T-helper 17 cell (primary cell): Measurements from ENCODE around the gene DNAH3. TPM values are rescaled to one million over a fixed set of nuclear protein-coding genes. Genes with fewer than 3 reads are reported as not detected.
"Not testable (repeated sequence)": the region's sequence is repeated elsewhere in the genome, so short reads cannot be mapped to it uniquely, and the experiment has no call there.

Experiments
- ATAC-seq: fragments of 150-1000 bp; cut with Tn5 transposase; 2 replicates; pipeline ENCODE4 v1.10.0; 2021; ENCODE audit warnings: mild to moderate bottlenecking, moderate library complexity
- DNase-seq, 3 donors: peaks; one replicate each; pipeline versions ENCODE4 v3.0.0 to v3.0.0-alpha.2; 2020 to 2021
- H3K9me3 ChIP-seq: one replicate; pipeline ENCODE4 v1.7.0; 2013; ENCODE audit warnings: low read length, mild to moderate bottlenecking; ENCODE audit not compliant: control insufficient read depth, poor library complexity, severe bottlenecking
- H3K27ac Mint-ChIP-seq: one replicate; pipeline ENCODE4 v1.8.0; 2022; ENCODE audit warnings: mild to moderate bottlenecking, moderate library complexity, mixed read lengths
- H3K27me3 Mint-ChIP-seq: one replicate; pipeline ENCODE4 v1.8.0; 2022; ENCODE audit warnings: mixed read lengths
- H3K36me3 Mint-ChIP-seq: one replicate; pipeline ENCODE4 v1.8.0; 2022; ENCODE audit warnings: low read depth, mixed read lengths
- H3K4me1 Mint-ChIP-seq: one replicate; pipeline ENCODE4 v1.8.0; 2022; ENCODE audit warnings: mild to moderate bottlenecking, mixed read lengths
- H3K4me3 Mint-ChIP-seq: one replicate; pipeline ENCODE4 v1.8.0; 2022; ENCODE audit warnings: mild to moderate bottlenecking, moderate library complexity, mixed read lengths
- total RNA-seq, 4 donors: library from RNA in 2 of 4; stranded (reverse) in 2 of 4; gene quantifications; one replicate each; pipeline ENCODE4 v1.2.3 and lab custom pipeline; 2022 to 2026

DNAH3 gene
- total RNA-seq, 2 donors from 2014 or later: 0.10 TPM; not detected in 1

DNA sequence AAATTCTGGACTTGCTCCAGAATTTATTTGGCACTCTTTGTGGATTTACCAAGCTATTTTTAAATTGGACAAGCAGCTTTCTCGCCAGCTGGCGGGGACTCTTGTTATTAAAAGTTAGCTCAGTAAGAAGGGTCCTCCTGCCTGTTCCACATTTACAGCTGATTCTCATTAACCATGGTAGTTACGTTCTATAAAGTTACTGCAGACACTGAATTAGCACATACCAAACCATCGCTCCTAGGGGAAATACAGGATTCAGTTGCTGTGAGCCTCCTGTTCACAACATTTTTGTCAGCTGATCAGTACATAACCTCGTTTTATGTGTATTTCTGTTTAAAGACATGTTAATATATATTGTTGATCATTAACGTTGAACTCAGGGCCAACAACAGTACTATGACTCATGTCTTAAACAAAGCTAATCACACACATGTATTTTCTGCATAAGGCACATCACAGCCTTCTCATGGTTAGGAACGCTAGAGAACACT, 12.1 kb upstream of the DNAH3 start:
- Mint-ChIP-seq H3K27me3 (no peaks in the 10 kb centered on the region), H3K4me1 (peaks cover 18% of the 10 kb centered on the region), H3K4me3 (no peak overlapping the region), H3K36me3 (peaks cover 7% of the 10 kb centered on the region), H3K27ac (no peak overlapping the region)
- no peak for DNase-seq
- ATAC-seq: no peak
- H3K9me3 ChIP-seq: no peaks in the 10 kb centered on the region

DNA sequence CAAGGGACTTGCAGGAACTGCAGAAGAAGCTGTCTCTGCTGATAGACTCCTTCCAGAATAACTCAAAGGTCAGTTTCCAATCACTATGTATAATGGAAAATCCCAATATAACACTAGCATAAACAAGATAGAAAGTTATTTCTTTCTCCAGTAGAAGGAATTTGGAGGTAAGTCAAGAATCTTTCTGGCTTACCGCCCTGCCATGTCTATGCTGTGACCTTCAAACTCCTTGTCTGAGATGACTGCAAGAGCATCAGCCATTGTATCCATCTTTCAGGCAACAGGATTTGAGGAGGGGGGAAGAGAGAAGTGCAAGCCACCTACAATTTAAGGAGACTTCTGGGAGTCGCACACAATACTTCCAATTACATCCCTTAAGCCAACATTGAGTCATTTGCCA, 10.6 kb upstream of the DNAH3 start:
- no peaks in the 10 kb centered on the region for H3K9me3 ChIP-seq
- Mint-ChIP-seq H3K4me1 (peaks cover 18% of the 10 kb centered on the region), H3K4me3 (no peak overlapping the region), H3K36me3 (peaks cover 4% of the 10 kb centered on the region), H3K27ac (no peak overlapping the region), H3K27me3 (no peaks in the 10 kb centered on the region)
- no peak for ATAC-seq
- no peak for DNase-seq

DNA sequence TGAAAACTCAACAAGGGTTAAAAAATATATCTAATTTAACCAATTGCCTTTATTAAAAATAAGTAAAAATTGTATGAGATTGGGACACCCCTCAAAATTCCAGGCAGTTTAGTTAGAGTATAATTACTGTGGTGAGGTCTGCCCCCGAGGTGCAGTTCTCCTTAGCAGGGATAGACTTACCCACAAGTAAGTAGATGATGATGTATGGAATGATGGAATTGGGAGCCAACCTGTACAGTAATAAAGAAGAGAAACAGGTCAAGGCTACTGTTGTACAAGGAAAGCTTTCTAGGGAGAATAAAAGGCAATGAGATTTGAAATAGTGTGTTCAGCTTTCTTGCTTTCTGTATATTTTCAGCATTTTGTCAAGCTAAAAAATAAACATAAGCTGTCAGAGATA, 9.6 kb upstream of the DNAH3 start:
- DNase-seq (no peak), ATAC-seq (no peak)
- H3K4me3 Mint-ChIP-seq: no peak overlapping the region
- H3K4me1 Mint-ChIP-seq: peaks cover 18% of the 10 kb centered on the region
- peaks cover under 1% of the 10 kb centered on the region for H3K36me3 Mint-ChIP-seq
- H3K27ac Mint-ChIP-seq: peak overlapping the region; percentile 49
- no peaks in the 10 kb centered on the region for H3K9me3 ChIP-seq
- H3K27me3 Mint-ChIP-seq: no peaks in the 10 kb centered on the region

DNA sequence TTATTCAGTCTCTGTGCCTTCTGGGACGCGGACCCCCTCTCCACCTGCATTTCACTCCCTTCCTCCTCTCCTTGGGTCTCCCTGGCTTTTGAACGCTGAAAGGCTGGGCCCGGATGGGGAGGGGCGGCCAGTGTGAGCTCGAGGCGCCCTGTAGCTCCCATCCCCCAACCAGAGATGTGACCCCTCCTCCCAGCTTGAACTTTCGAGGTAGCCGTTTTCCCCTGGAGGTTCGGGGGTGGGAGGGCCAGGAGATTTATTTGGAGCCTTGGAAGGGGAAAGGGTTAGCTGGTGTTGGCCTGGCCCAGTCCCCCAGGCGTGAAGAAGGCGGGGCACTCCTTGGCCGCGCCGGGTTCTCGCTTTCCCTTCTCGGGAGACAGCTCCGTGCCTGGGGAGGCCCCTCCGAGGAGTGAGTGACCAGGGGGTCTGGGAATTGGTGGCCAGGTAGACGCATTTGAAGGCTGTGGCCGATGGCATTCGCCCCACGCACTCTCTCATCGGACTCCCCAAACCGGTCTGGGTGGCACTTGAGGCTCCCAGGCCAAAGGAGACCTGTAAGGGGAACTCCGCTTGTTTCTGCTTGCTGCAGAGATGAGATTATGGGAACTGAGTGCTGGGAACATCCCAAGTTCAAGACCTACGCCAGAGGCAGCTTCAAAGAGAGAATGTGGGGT, 8.8 kb upstream of the DNAH3 start:
- no peak for ATAC-seq
- Mint-ChIP-seq H3K4me3 (peak overlapping the region; percentile 97), H3K4me1 (peaks cover 18% of the 10 kb centered on the region), H3K36me3 (no peaks in the 10 kb centered on the region), H3K27ac (peak overlapping the region; percentile 49), H3K27me3 (no peaks in the 10 kb centered on the region)
- H3K9me3 ChIP-seq: no peaks in the 10 kb centered on the region
- DNase-seq: peak in 2 of 3 donors; percentile 10 to 13

DNA sequence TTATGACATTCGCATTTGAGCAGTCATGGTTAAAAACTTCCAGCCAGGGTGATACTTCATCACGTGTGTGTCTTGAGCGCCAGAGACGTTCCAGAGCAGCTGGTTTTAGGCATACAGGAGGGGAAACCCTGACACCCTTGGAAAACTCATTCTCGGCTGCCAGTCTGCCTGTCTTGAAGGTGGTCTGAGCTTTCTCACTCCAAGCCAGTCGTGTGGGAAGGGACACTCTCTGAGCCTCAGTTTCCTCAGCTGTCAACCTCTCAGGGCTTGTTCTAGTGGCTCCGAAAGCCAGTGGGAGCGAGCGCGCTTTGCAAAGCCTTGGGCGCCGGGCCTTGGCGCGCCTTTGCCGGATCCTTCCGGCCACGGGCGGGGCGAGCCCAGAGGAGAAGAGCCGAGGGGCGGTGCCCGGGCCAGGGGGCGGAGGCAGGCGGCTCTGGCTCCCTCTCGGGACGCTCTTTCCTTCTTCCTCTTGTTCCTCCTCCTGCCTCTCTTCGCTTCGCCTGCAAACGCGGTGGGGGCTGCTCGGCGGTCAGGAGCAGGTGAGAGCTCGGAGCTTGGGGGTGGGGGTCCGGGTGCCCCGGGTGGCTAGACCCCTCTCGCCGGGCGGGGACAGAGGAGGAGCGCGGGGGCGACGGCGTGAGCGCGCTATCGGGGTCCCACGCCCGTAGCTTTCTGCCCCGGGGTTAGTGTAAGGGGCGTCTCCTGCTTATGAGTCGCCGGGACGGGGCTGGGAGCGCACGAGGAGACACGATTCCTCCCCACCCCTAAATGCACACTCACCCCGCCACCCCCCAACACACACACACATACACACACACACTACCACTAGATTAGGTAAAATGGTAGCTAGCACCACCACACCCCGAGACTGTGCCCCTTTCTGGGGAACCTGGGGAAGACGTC, 7.8 kb upstream of the DNAH3 start, which contains the start of gene LDAF1:
TSS of gene LDAF1 (plus strand) at position 467 of the 903 bp plus-strand sequence. CDS start 2,509 bp downstream, outside the sequence.
- Mint-ChIP-seq H3K36me3 (no peaks in the 10 kb centered on the region), H3K4me3 (peak within 1 kb of the TSS; percentile 97), H3K4me1 (peaks cover 18% of the 10 kb centered on the region), H3K27ac (peak within 1 kb of the TSS; percentile 49), H3K27me3 (no peaks in the 10 kb centered on the region)
- ATAC-seq (peak; percentile 99), DNase-seq (peak; percentile 64 to 70 (median 64))
- H3K9me3 ChIP-seq: no peaks in the 10 kb centered on the region

DNA sequence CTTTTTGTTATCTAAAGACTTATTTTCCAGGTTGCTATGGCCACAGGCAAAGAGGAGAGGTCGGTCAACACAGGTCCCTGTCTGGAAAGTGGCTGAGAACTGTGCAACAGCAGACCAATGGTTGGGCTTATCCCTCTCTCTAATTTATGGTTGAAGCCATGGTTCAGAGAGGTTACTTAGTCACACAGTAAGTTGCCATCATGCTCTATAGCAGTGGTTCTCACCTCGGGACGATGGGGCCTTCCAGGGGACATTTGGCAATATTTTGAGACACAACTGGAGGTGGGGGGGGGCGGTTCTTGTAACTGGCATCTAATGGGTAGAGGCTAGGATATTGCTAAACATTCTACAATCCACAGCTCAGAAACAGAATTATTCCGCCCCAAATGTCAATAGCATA, 7.0 kb upstream of the DNAH3 start:
- Mint-ChIP-seq H3K27me3 (no peaks in the 10 kb centered on the region), H3K27ac (no peak overlapping the region)

DNA sequence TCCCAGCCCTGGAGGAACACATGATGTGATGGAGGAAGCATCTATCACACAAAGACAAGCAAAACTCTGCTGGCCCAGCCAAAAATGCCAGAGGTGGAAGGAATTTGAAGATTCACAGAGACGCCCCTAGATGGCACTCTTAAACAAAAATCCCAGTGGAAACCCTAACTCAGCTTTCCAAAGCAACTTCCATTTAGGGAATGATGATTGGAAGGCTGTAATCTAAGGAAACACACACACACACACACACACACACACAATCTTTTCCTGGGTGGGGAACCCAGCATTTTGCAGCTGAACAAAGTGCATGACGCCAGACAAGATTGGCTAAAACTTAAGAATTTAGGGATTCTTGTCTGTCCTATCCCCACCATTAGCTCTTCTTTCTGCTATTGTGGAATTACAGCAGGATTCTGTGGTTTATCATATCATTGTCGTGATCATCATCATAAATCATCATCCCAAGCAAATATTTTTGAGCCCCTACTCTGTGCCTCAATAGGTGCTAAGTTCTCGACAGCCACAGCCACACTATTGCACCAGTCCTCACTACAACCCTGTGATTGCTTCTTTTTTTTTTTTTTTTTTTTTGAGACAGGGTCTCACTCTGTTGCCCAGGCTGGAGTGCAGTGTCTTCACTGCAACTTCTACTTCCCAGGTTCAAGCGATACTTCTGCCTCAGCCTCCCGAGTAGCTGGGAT, 6.3 kb upstream of the DNAH3 start:
- H3K4me3 Mint-ChIP-seq: peak overlapping the region; percentile 47
- ATAC-seq (no peak), DNase-seq (no peak)
- peaks cover 14% of the 10 kb centered on the region for H3K4me1 Mint-ChIP-seq
- no peak overlapping the region for H3K27ac Mint-ChIP-seq
- H3K9me3 ChIP-seq: no peaks in the 10 kb centered on the region
- H3K27me3 Mint-ChIP-seq: no peaks in the 10 kb centered on the region
- no peaks in the 10 kb centered on the region for H3K36me3 Mint-ChIP-seq

More for the DNA sequence above, 7.0 kb upstream of the DNAH3 start:
- H3K36me3 Mint-ChIP-seq: no peaks in the 10 kb centered on the region
- peaks cover 16% of the 10 kb centered on the region for H3K4me1 Mint-ChIP-seq
- DNase-seq: no peak
- ATAC-seq: no peak
- no peaks in the 10 kb centered on the region for H3K9me3 ChIP-seq
- peak overlapping the region; percentile 97 for H3K4me3 Mint-ChIP-seq

DNA sequence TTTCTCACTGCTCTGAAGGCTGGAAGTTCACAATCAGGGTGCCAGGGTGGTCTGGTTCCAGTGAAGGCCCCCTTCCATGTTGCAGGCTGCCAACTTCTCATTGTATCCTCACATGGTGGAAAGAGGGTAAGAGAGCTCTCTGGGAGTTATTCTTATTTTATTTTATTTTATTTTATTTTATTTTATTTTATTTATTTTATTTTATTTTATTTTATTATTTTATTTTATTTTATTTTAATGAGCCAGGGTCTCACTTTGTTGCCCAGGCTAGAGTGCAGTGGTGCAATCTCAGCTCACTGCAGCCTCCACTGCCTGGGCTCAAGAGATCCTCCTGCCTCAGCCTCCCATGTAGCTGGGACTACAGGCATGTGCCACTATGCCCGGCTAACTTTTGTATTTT, 5.4 kb upstream of the DNAH3 start:
- H3K9me3 ChIP-seq, DNase-seq, H3K4me1 Mint-ChIP-seq, H3K36me3 Mint-ChIP-seq, H3K27ac Mint-ChIP-seq, ATAC-seq, H3K27me3 Mint-ChIP-seq, H3K4me3 Mint-ChIP-seq: not testable (repeated sequence)

DNA sequence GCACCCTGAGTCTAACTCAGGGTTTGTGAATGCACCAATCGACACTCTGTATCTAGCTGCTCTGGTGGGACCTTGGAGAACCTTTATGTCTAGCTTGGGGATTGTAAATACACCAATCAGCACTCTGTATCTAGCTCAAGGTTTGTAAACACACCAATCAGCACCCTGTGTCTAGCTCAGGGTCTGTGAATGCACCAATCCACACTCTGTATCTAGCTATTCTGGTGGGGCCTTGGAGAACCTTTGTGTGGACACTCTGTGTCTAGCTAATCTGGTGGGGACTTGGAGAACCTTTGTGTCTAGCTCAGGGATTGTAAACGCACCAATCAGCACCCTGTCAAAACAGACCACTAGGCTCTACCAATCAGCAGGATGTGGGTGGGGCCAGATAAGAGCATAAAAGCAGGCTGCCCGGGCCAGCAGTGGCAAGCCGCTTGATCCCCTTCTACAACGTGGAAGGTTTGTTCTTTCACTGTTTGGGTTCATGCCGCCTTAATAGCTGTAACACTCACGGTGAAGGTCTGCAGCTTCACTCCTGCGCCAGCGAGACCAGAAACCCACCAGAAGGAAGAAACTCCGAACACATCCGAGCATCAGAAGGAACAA, 2.6 kb upstream of the DNAH3 start:
- H3K4me3 Mint-ChIP-seq: not testable (repeated sequence)

DNA sequence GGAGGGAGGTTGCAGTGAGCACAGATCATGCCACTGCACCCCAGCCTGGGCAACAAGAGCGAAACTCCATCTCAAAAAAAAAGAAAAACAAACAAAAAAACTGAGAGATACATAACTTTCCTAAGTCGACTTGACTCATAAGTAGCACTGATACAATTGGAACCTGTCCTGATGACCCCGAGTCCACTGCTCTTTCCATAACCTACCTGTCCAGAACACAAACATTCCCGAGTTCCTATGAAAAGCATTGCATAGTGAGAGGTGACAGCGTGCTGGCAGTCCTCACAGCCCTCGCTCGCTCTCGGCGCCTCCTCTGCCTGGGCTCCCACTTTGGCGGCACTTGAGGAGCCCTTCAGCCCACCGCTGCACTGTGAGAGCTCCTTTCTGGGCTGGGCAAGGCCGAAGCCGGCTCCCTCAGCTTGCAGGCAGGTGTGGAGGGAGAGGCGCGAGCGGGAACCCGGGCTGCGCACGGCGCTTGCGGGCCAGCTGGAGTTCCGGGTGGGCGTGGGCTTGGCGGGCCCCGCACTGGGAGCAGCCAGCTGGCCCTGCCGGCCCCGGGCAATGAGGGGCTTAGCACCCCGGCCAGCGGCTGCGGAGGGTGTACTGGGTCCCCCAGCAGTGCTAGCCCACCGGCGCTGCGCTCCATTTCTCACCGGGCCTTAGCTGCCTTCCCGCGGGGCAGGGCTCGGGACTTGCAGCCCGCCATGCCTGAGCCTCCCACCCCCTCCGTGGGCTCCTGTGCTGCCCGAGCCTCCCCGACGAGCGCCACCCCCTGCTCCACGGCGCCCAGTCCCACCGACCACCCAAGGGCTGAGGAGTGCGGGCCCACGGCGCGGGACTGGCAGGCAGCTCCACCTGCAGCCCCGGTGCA, 1.7 kb upstream of the DNAH3 start:
- H3K4me1 Mint-ChIP-seq, H3K27ac Mint-ChIP-seq, ATAC-seq: not testable (repeated sequence)

More for the DNA sequence above, 2.6 kb upstream of the DNAH3 start:
- not testable (repeated sequence) for ATAC-seq, H3K27ac Mint-ChIP-seq, H3K4me1 Mint-ChIP-seq, DNase-seq, H3K9me3 ChIP-seq, H3K36me3 Mint-ChIP-seq
- H3K27me3 Mint-ChIP-seq: peaks cover 14% of the 10 kb centered on the region

DNA sequence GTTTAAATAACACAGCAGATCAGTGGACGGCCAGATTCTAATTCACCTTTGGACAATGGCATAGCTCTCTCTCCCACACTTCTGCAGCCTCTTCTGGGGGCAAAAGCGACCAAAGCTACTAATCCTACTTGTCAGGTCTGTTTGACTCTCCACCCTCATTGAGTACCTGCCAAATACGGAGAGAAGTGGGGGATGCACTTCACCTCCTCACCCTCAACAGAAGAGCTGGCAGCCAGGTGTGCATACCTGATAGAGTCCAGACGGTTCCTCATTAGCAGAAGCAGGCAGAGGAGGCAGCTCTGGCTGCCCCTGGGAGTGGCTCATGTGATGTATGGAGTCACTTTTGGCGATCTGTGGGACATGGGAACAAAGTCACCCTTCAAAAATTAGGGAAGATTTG, 4.9 kb downstream of the DNAH3 start:
- no peak for DNase-seq
- Mint-ChIP-seq H3K4me3 (no peak overlapping the region), H3K36me3 (no peaks in the 10 kb centered on the region), H3K27me3 (peaks cover 32% of the 10 kb centered on the region), H3K27ac (no peak overlapping the region), H3K4me1 (no peaks in the 10 kb centered on the region)
- H3K9me3 ChIP-seq: no peaks in the 10 kb centered on the region
- no peak for ATAC-seq

More for the DNA sequence above, 1.7 kb upstream of the DNAH3 start:
- H3K4me3 Mint-ChIP-seq, H3K36me3 Mint-ChIP-seq, DNase-seq, H3K9me3 ChIP-seq: not testable (repeated sequence)
- H3K27me3 Mint-ChIP-seq: peaks cover 22% of the 10 kb centered on the region

DNA sequence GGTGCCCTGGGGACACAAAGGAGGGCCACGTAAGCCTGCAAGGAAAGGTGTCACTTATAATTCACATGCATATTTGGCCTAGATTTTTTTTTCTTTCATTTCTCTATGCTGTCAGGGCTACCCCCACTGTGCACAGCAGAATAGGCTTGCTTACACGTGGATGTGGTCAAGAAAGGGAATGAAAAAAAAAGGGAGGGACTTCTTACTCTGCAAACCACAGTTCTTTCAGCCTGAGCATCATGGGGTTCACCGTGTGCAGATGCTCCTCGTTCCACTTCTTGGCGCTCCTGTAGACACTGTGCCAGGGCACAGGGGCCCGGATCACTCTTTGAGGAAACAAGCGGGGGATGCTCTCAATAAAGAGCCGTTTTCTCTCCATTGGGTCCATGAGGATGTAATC, 16.6 kb downstream of the DNAH3 start:
- ATAC-seq (no peak), DNase-seq (no peak)
- no peak overlapping the region for H3K27ac Mint-ChIP-seq
- peaks cover 2% of the 10 kb centered on the region for H3K36me3 Mint-ChIP-seq
- peaks cover 9% of the 10 kb centered on the region for H3K27me3 Mint-ChIP-seq
- no peaks in the 10 kb centered on the region for H3K9me3 ChIP-seq
- H3K4me3 Mint-ChIP-seq: no peak overlapping the region
- H3K4me1 Mint-ChIP-seq: peaks cover 2% of the 10 kb centered on the region
